Activated naive CD8-positive, alpha-beta T cell treated with anti-CD3 and anti-CD28 coated beads, Interleukin-2, amount 10 ng/mL, durations not matched to agents 7 days and 5 days (primary cell): ENCODE data around the gene SIGLEC5. TPM values are rescaled to one million over a fixed set of nuclear protein-coding genes. Genes with fewer than 3 reads are reported as not detected.
"Not testable (repeated sequence)": the region's sequence is repeated elsewhere in the genome, so short reads cannot be mapped to it uniquely, and the experiment has no call there.

Experiments used
- ATAC-seq: fragments of 150-1000 bp; cut with Tn5 transposase; one replicate; pipeline ENCODE4 v1.10.0; 2021; ENCODE audit warnings: low read depth, moderate library complexity
- POLR2A ChIA-PET: fragments of 350-600 bp; sonication (Branson Sonifier 250); formaldehyde crosslinking; loops from one replicate; lab custom pipeline; 2021; ENCODE audit warnings: antibody characterized with exemption; lab: Charles Lee
- DNase-seq: peaks from one replicate; pipeline ENCODE4 v3.0.0; 2021
- H3K27ac Mint-ChIP-seq: one replicate; pipeline ENCODE4 v1.8.0; 2022; ENCODE audit warnings: mild to moderate bottlenecking, mixed read lengths
- H3K27me3 Mint-ChIP-seq: one replicate; pipeline ENCODE4 v1.8.0; 2022; ENCODE audit warnings: mild to moderate bottlenecking, moderate library complexity, mixed read lengths
- H3K36me3 Mint-ChIP-seq: one replicate; pipeline ENCODE4 v1.8.0; 2021; ENCODE audit warnings: mild to moderate bottlenecking, mixed read lengths
- H3K4me1 Mint-ChIP-seq: one replicate; pipeline ENCODE4 v1.8.0; 2021; ENCODE audit warnings: mixed read lengths
- H3K4me3 Mint-ChIP-seq: one replicate; pipeline ENCODE4 v1.8.0; 2022; ENCODE audit warnings: mild to moderate bottlenecking, moderate library complexity, mixed read lengths
- H3K9me3 Mint-ChIP-seq: one replicate; pipeline ENCODE4 v1.8.0; 2021; ENCODE audit warnings: mixed read lengths
- total RNA-seq, 2 experiments: library from RNA; stranded (reverse); gene quantifications; one replicate each; pipeline ENCODE4 v1.2.3, GENCODE V29; 2021

Gene SIGLEC5
- total RNA-seq, 2 experiments from 2014 or later = not detected

DNA sequence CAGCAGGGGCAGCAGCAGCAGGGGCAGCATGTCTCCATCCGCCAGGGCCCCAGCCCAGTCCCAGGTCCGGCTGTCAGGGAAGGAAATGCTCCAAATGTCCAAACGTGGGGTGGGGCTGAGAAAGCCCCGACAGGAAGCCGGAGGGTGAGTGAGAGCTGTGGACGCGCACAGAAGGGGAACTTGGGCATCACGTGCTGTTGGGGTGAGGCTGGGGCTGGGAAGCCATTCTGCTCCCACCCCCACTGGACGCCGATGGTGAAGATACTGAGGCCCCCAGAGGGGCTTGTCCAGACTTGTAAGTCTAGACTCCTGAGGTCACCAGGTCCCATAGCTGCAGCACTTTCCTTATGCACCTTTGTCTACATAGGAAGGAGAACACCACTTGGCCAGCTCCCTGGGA, 16.5 kb upstream of the SIGLEC5 start, which contains the start of gene SIGLEC14:
SIGLEC14 (minus strand) TSS at position 96 of the 400 bp plus-strand sequence; CDS start at position 30, 66 bp downstream.
- H3K36me3 Mint-ChIP-seq, POLR2A ChIA-PET, H3K4me3 Mint-ChIP-seq, H3K4me1 Mint-ChIP-seq, ATAC-seq, DNase-seq, H3K27ac Mint-ChIP-seq, H3K9me3 Mint-ChIP-seq: not testable (repeated sequence)
- peaks cover 21% of the 10 kb centered on the region for H3K27me3 Mint-ChIP-seq

DNA sequence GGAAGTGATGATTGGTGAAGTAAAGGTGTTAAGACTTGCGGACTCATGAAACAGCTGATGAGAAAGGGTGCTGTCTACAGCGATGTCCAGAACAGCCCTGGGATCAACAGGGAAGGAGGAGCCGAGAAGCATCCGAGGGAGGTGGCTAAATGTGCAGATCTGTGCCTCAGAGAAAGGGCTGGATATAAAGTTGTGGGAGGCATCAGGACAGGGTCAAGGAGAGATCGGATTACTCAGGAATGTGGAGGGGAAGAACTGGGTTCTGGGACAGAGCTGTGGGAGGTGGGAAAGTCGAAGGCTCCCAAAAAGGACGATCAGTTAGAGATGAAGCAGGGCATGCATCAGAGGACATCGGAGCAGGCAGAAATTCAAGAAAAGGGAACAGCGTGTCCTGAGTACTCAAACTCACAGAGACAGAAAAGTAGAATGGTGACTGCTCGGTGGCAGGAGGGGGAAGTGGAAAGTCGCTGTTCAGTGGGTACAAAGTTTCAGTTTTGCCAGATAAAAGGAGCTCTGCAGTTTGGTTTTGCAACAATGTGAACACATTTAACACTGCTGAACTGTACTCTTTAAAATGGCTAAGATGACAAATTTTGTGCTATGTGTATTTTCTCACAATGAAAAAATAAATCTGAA, 14.6 kb upstream of the SIGLEC5 start:
- no peak for DNase-seq
- H3K27me3 Mint-ChIP-seq = peaks cover 23% of the 10 kb centered on the region
- POLR2A ChIA-PET = no interaction called here
- H3K4me3 Mint-ChIP-seq = no peak overlapping the region
- no peaks in the 10 kb centered on the region for H3K9me3 Mint-ChIP-seq
- peaks cover 3% of the 10 kb centered on the region for H3K4me1 Mint-ChIP-seq
- no peak for ATAC-seq
- H3K27ac Mint-ChIP-seq = no peak overlapping the region
- no peaks in the 10 kb centered on the region for H3K36me3 Mint-ChIP-seq

DNA sequence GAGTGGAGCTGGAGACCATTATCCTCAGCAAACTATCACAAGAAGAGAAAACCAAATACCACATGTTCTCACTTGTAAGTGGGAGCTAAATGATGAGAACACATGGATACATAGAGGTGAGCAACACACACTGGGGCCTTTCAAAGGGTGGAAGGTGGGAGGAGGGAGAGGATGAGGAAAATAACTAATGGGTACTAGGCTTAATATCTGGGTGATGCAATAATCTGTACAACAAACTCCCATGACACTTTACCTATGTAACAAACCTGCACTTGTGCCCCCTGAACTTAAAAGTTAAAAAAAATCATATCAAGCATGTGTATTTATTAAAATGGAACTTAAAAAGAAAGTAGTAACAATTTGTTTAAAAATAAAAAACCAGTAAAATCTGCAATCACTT, 11.4 kb upstream of the SIGLEC5 start:
- Mint-ChIP-seq H3K27me3 (peaks cover 31% of the 10 kb centered on the region), H3K9me3 (no peaks in the 10 kb centered on the region), H3K36me3 (no peaks in the 10 kb centered on the region), H3K4me3 (no peak overlapping the region), H3K27ac (no peak overlapping the region), H3K4me1 (peaks cover 7% of the 10 kb centered on the region)
- POLR2A ChIA-PET = no interaction called here
- DNase-seq (no peak), ATAC-seq (no peak)

DNA sequence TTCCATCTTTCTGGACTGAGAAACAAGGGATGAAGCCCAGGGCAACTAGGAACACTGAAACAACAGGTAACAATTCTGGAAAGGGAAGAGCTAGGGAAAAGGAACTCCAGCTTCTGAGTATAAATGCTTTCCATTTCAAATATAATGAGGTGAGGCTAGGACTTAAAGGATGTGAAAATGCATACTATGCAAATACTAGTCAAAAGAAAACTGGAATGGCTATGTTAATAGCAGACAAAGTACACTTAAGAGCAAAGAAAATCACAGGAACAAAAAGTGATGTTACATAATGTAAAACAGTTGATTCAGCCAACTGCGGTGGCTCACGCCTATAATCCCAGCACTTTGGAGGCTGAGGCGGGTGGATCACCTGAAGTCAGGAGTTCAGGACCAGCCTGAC, 10.2 kb upstream of the SIGLEC5 start:
- no peak overlapping the region for H3K27ac Mint-ChIP-seq
- peaks cover 31% of the 10 kb centered on the region for H3K27me3 Mint-ChIP-seq
- DNase-seq (no peak), ATAC-seq (no peak)
- no peaks in the 10 kb centered on the region for H3K9me3 Mint-ChIP-seq
- no peaks in the 10 kb centered on the region for H3K36me3 Mint-ChIP-seq
- POLR2A ChIA-PET = no interaction called here
- H3K4me1 Mint-ChIP-seq = peaks cover 9% of the 10 kb centered on the region
- H3K4me3 Mint-ChIP-seq = no peak overlapping the region

DNA sequence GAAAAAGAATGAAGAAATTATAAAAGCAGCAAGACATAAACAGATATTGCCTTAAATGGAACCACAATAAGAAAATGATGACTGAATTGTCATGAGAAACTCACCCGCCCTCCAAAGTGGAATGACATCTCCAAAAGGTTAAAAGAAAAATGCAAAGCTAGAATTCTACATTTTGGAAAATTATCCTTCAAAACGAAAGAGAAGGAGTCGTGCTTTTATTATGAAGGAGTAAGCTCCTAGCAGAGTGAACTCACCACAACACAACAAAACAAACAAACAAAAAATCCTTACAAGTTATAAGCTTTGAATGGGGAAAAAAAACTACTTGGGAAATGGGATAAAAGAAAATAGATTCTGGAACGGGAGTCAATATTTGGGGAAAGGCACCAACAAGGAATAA, 9.7 kb upstream of the SIGLEC5 start:
- Mint-ChIP-seq H3K9me3 (no peaks in the 10 kb centered on the region), H3K4me3 (no peak overlapping the region), H3K4me1 (peaks cover 10% of the 10 kb centered on the region), H3K27ac (no peak overlapping the region), H3K36me3 (no peaks in the 10 kb centered on the region), H3K27me3 (peaks cover 28% of the 10 kb centered on the region)
- ATAC-seq (no peak), DNase-seq (no peak)
- POLR2A ChIA-PET = no interaction called here

DNA sequence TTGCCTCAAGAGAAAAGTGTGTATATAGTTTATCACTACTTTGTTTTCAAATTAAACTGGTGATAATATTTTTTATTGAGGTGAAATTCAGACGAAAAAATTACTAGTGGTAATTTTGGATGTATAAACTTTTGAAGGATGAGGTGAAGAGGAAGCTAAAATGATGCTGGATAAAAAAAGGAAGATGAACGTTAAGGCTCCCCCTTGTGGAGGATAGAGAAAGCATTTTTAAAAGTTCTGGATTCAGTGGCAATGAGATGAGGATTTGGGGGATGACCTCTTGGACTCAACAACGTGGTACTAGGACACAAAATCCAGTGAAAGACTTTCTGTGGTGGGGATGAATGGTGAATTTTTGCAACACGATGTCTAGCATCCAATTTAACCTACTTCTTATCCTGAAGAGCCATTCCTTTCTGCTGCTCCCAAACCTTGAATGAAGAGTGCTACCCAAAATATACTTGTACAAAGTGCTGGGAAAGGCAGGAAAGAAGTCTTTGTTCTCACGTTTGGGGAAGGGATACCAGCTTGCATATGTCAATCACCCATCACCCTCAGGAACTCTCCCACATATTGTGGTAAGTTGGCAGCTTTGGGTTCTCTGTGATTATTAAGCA, 7.3 kb upstream of the SIGLEC5 start:
- Mint-ChIP-seq H3K4me1 (peaks cover 7% of the 10 kb centered on the region), H3K27ac (no peak overlapping the region), H3K36me3 (no peaks in the 10 kb centered on the region), H3K9me3 (no peaks in the 10 kb centered on the region), H3K27me3 (peaks cover 25% of the 10 kb centered on the region), H3K4me3 (no peak overlapping the region)
- no peak for DNase-seq
- no peak for ATAC-seq
- POLR2A ChIA-PET = no interaction called here

DNA sequence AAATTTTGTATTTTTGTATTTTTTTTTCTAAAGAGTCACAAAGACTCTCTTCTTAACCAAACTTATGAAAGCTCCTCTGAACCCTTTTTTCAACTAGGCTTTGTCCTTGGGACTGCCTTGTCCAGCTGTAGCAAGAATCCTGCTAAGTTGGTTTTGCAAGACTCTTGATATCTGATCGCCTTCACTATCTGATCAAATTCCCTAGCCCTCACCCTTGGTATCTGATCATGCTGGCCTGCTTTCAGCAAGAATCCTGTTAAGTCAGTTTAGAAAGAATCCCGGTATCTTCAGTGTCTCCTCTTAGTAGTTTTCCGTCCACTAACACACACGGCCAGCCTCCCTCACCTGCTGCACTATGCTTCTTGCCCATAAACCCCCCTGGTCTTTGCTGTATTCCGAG, 1.9 kb upstream of the SIGLEC5 start:
- no peak overlapping the region for H3K27ac Mint-ChIP-seq
- POLR2A ChIA-PET = no interaction called here
- no peaks in the 10 kb centered on the region for H3K36me3 Mint-ChIP-seq
- peaks cover 23% of the 10 kb centered on the region for H3K27me3 Mint-ChIP-seq
- no peak for ATAC-seq
- H3K4me1 Mint-ChIP-seq = peaks cover 7% of the 10 kb centered on the region
- H3K4me3 Mint-ChIP-seq = no peak overlapping the region
- DNase-seq = no peak
- no peaks in the 10 kb centered on the region for H3K9me3 Mint-ChIP-seq

DNA sequence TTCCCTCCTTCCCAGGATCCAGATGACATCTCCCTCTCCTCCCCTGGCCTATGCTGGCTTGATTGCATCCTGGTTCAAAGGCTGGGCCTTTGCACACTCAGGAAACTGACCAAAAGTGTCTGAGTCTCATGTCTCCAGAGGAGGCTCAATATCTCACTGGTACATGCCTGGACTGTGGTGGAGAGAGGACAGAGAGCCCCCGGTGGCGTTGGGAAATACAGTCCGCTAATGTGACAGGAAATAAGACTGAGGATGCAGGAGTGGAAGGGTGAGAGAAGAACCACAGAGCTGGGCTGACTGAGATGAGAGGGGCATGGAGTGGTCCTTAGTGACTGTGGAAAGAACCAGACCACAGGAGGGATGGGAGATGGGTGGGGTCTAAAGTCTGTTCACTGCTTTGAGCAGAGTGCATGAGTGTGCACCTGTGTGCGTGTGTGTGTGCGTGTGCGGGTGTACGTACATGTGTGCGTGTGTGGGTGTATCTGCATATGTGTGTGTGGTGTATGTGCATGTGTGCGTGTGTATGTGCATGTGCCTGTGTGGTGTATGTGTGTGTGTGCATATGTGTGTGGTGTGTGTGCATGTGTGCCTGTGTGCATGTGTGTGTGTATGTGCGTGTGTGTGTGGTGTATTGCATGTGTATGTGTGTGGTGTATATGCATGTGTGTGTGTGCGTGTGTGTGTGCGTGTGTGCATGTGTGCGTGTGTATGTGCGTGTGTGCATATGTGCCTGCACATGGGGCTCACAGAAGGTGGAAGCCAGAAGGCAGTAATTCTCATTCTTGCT, 1.9 kb downstream of the SIGLEC5 start:
- no peak overlapping the region for H3K4me3 Mint-ChIP-seq
- H3K27me3 Mint-ChIP-seq = peaks cover 20% of the 10 kb centered on the region
- no peak for DNase-seq
- H3K27ac Mint-ChIP-seq = no peak overlapping the region
- no peaks in the 10 kb centered on the region for H3K36me3 Mint-ChIP-seq
- no peak for ATAC-seq
- H3K4me1 Mint-ChIP-seq = no peaks in the 10 kb centered on the region
- H3K9me3 Mint-ChIP-seq = no peaks in the 10 kb centered on the region
- POLR2A ChIA-PET = no interaction called here

DNA sequence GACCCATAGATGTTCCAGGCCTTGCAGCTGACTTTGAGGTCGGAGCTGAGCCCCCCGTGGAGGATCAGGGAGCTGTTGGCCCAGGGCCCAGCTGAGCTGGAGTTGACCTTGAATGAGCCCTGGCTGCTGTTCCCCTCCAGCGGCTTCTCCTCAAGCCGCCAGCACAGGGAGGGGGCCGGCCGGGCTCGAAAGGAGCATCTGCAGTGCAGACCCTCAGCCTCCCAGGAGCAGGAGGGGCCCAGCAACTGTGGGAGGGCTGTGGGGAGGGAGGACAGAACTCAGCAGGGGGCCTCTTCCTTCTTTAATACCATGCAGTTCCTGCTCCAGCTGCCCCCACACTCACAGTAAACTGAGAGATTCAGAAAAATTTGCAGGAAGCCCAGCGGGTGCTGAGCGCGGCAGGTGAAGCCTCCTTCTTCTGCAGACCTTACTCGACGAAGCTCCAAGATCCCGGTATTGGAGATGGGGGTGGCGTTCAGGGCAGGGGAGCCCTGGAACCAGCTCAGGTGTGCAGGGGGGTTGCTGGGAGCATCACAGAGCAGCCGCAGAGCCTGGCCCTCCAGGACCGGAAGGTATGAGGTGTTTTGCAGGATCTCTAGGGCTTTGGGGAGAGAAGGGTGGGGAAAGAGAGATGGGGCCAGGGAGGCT, 2.6 kb downstream of the SIGLEC5 start:
- Mint-ChIP-seq H3K4me1 (no peaks in the 10 kb centered on the region), H3K36me3 (no peaks in the 10 kb centered on the region), H3K27ac (no peak overlapping the region), H3K4me3 (no peak overlapping the region), H3K27me3 (peaks cover 18% of the 10 kb centered on the region), H3K9me3 (no peaks in the 10 kb centered on the region)
- ATAC-seq = no peak
- POLR2A ChIA-PET = no interaction called here
- DNase-seq = no peak

DNA sequence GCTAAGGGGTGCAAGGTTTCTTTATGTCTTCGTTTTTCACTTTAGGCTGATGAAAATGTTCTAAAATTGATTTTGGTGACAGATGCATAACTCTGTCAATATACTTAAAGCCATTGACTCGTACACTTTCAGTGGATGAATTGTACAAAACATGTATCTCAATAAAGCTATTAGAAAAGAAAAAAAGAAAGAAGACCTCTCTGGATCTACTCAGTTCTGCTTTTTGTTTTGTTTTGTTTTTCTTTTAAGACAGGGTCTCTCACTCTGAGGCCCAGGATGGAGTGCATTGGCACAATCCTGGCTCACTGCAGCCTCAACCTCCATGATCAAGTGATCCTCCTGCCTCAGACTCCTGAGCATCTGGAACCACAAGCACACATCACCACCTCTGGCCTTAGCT, 3.5 kb downstream of the SIGLEC5 start:
- H3K4me1 Mint-ChIP-seq = no peaks in the 10 kb centered on the region
- H3K27me3 Mint-ChIP-seq = peaks cover 11% of the 10 kb centered on the region
- POLR2A ChIA-PET = interaction anchor here (0.6 kb wide), 1 partner anchor 126 kb away, joined by 5 read pairs; no protein-coding TSS in a partner anchor
- H3K9me3 Mint-ChIP-seq = no peaks in the 10 kb centered on the region
- ATAC-seq (no peak), DNase-seq (no peak)
- H3K36me3 Mint-ChIP-seq = no peaks in the 10 kb centered on the region
- no peak overlapping the region for H3K27ac Mint-ChIP-seq
- H3K4me3 Mint-ChIP-seq = no peak overlapping the region

DNA sequence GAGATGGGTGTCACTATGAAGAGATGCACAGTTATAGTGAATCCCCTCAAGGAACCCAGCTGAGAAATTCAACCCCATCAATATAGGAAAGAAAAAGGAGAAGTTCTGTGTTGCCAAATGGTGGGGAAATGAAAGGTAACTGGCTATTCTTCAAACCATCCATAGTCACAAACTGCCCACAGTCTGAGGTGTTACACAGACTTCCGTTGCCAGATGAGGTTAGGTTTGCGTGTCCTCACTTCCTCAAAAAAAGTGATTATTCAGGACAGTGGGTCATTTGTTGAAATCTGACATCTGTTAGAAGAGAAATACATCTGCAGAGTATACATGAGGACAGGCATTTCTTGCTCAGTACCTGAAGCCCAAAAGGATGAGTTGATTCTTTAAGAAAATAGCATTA, 9.0 kb downstream of the SIGLEC5 start:
- Mint-ChIP-seq H3K4me3 (no peak overlapping the region), H3K9me3 (no peaks in the 10 kb centered on the region), H3K27me3 (peaks cover 7% of the 10 kb centered on the region), H3K27ac (no peak overlapping the region), H3K36me3 (no peaks in the 10 kb centered on the region), H3K4me1 (peaks cover 8% of the 10 kb centered on the region)
- no peak for DNase-seq
- POLR2A ChIA-PET = no interaction called here
- ATAC-seq = no peak

DNA sequence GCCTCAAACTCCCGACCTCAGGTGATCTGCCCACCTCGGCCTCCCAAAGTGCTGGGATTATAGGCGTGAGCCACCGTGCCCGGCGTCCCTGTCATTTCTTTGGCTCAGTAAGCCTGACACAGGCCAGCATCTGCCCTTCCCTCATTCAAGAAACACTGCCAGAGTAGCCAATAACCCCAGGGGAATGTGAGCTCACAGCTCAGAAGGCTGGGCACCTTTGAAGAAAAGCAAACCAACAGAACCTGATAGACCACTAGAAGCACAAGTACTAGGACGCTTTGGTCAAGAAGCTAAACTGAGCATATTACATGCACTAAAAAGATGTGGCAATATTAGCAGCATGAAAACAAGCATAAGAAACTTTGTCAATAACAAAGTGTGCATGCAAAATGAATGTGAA, 14.2 kb downstream of the SIGLEC5 start:
- Mint-ChIP-seq H3K4me1 (peaks cover 3% of the 10 kb centered on the region), H3K9me3 (peaks cover 8% of the 10 kb centered on the region), H3K27ac (no peak overlapping the region), H3K36me3 (no peaks in the 10 kb centered on the region), H3K4me3 (no peak overlapping the region), H3K27me3 (peaks cover 10% of the 10 kb centered on the region)
- POLR2A ChIA-PET = no interaction called here
- no peak for DNase-seq
- no peak for ATAC-seq

DNA sequence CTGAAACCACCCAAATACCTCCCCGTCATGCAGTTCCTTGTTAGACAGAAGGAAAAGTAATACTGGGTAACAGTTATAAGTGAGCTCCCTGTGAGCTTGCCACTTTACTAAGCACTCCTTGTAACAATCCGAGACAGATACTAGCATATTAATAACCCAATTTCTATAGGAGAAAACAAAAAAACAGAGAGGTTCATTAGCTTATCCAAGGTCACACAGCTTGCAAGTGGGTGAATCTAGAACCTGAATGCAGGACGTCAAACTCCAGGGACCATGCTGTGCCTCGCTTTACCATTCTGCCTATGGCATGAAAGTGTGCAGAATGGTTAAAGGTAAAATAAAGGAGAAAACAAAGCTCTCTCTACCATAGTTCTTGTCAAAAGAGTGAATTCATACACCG, 15.4 kb downstream of the SIGLEC5 start:
- H3K27me3 Mint-ChIP-seq = peaks cover 10% of the 10 kb centered on the region
- H3K4me3 Mint-ChIP-seq = no peak overlapping the region
- ATAC-seq (no peak), DNase-seq (no peak)
- H3K4me1 Mint-ChIP-seq = no peaks in the 10 kb centered on the region
- H3K9me3 Mint-ChIP-seq = peaks cover 8% of the 10 kb centered on the region
- no peaks in the 10 kb centered on the region for H3K36me3 Mint-ChIP-seq
- POLR2A ChIA-PET = no interaction called here
- H3K27ac Mint-ChIP-seq = no peak overlapping the region
